ENCODE results near the gene CRELD2.

CRELD2 gene

DNA sequence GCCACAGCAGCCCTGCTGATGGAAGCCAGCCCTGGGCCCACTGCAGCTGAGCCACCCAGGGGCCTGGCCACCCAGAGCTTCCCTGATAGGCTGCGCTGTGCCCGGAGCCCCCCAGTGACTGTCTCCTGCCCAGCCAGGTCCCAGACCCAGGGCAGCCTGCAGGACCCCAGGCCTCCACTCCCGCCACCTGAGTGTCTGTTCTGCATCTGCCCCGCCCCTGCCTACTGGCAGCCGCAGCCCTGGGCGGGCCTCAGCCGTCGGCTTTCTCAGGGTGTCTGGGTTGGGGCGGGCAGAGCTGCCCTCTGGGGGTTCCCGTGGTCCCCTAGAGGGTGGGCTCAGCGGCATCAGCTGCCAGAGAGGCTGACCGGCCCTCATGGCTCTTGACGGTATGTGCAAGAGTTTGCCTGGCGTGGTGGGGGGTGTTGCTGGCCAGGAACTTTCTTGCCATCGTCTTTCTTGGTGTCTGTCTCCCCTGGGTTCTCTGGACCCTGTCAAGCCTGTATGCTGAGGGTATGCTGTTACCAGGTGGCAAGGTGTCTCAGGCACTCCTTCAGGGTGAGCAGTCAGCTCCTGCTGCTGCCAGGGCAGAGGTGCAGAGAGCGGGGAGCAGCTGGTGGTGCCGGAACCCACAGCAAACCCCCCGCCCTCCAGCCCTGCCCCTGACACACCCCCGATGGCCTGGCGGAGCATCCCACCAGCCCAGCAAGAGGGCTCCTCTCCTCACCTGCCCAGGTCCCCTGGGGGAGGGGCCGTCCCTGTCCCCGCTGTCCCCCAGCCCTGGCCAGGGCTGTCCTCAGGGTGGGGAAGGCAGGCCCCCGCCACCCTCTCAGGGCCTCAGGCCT is 29.9 kb downstream of the CRELD2 start:
- DNase-seq: no peak

GRCh38 chr22:49948958-49949913 is 30.8 kb downstream of the CRELD2 start:
- DNase-seq: no peak

DNA sequence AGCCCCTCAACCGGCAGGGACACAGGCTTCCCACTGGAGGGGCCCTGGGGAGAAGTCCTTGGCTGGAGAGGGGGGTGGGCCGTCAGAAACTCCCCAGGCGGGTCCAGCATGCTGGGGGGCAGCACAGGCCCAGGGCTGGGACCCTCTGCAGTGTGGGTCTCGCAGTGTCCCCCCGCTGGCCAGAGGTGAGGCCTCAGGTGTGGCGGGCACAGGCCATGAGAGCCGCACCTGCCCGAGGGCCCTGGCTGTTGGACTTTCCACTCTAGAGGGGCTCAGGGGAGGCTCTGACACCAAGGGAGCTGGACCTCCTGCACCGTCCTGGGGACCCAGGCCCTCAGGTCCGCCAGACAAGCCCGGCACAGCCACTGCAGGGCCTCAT is 31.5 kb downstream of the CRELD2 start:
- no peak for DNase-seq

- DNase-seq: no peak
Observed at GRCh38 chr22:49950396-49950994, 32.1 kb downstream of the CRELD2 start.

DNA sequence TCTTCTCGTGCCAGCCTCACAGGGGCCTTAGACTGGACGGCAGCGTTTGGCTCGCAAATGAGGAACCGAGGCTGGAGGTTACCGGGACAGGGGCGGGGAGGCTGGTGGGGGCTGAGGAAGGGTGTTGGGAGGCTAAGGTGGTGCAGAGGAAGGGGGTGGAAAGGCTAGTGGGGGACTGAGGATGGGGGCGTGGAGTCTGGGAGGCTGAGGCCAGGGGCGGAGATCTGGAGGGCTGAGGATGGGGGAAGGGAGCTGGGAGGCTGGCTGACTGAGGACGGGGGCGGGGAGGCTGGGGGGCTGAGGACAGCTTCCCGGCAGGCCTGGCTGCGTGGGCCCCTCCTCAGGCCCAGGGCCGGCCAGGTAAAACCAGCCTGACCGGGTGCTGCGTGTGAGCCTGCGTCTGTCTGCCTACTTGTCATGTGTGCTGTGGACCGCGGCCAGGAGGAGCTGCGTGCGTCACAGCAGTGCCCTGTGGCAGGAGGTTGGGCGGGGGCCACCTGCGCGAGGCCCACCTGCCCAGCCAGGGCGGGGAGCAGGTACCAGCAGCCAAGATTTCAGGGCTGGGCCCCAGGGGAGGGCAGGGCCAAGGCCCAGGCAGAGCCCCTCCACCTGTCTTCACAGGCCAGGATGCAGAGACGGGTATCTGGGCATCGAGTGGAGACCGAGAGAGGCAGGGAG is 32.7 kb downstream of the CRELD2 start:
- no peak for DNase-seq

- no peak for DNase-seq
Observed at GRCh38 chr22:49951678-49951985, 33.2 kb downstream of the CRELD2 start.

DNA sequence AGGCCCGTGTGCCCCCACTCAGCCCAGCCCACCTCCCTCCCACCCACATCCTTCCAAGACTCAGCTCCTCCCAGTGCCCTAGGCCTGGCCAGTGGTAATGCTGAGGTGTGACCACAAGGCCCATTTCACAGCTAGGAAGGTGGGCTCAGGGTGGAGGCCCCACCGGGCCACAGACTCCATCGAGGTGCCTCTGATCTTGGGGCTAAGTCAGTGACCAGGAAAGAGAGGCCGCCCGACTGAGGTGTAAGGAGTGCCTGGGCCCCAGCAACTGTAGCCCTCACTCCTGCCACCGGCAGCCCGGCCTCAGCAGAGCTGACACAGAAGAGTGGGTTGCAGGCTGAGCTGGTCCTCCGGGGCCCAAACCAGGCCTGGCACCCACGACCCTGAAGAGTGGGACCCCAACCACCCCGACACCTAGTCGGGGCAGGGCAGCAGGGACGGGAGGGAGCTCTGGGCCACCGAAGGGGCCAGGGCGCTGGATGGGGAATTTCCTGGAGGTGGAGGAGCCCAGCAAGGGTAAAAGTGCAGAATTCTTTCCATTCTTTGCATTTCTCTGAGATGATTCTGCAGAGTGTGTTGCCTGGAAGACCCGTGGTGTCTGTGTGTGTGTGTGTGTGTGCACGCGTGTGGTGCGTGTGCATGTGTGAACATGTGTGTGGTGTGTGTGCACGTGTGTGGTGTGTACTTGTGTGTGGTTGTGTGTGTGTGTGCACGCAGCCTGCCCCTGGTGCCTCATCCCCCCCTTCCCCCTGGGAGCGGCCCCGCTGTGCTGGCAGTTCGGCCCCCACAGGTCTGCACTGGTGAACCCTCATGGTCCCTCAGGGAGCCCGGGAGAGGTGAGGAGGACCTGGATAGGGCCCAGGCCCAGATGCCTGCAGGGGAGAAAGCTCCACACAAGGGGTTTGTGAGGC is 33.8 kb downstream of the CRELD2 start:
- no peak for DNase-seq

DNA sequence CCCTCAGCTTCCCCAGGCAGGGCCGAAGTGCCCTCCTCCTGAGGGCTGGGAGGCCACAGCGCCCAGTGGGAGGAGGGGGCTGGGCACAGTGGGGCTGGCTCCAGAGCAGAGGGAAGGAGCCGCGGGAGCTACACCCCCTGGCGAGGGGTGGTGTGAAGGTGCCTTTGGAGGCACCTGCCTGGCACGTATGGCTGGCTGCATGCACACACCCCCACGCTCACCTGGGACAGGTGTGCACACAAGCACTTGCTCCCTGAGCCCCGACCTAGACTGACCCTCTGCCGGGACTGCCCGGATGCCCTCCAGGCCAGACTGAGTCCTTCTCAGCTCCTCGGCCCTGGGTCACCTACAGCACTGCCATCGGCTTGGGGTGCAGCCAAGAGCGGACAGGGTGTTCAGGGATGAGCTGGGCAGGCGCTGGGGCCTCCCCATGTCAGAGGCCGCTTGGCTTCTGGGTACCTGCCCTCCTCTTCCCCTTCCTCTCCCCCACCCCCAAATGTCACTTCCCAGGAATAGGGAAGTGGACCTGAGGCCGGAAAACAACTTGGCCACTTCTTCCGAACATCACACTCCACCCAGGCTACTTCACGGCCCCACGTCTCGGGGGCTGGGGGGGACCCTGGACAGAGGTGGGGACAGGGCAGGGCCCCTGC is 34.7 kb downstream of the CRELD2 start:
- DNase-seq: no peak

DNA sequence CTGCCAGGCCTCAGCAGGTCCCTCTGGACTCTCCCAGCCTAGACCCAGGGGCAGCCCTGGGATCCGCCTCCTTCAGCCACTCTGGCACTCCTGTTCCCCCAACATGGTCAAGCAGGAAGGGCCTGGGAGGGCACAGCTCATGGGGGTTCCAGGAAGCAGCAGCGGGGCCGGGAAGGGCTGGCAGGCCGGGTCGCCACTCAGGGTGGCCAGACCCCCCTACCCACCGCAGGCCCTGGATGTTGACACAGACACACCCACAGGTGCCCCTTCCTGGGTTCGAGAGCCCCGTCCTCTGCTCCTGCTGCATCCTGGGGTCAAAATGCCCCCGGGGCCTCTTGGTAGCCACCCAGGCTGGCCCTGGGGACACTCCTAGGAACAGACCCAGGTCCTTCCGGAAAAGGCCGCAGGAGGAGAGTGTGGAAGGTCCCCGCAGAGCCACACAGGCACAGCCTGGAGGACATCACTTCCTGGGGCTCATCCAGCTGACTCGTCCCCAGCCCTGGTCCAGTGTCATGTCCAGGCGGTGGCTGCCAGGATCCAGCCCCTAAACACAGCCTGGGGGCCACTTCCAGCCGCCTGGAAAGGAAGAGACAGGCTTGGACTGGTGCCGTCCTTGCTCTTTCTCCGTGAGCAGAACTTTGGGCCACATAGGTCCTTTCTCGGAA is 35.4 kb downstream of the CRELD2 start:
- no peak for DNase-seq

- DNase-seq: no peak
Observed at GRCh38 chr22:49954354-49954753, 35.9 kb downstream of the CRELD2 start.

DNA sequence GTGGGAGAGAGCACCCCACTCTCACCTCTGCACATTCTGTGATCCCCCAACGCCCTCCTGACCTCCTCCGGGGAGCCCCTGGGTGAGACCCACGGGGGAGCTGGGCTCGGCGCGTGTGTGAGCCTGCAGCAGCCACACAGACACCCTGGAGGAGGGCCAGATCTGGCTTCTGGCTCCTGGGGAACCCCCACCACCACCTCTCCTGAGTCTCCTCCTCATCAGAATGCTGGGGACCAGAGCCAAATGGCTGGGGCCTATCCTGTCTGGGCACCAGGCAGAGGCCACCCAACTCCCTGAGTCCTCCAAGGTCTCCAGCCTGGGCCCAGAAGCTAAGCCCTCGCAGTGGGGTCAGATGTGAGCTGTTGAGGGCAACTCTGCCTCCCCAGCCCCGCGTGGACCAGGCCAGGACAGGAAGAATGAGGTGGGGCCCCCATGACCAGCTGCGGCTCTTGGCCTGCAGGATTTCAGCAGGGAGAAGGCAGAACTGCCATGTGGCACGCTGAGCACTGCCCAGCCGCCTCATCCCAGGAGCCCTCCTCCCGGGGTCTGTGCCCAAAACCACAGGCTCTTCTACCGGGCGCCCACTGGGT is 36.7 kb downstream of the CRELD2 start:
- no peak for DNase-seq

DNA sequence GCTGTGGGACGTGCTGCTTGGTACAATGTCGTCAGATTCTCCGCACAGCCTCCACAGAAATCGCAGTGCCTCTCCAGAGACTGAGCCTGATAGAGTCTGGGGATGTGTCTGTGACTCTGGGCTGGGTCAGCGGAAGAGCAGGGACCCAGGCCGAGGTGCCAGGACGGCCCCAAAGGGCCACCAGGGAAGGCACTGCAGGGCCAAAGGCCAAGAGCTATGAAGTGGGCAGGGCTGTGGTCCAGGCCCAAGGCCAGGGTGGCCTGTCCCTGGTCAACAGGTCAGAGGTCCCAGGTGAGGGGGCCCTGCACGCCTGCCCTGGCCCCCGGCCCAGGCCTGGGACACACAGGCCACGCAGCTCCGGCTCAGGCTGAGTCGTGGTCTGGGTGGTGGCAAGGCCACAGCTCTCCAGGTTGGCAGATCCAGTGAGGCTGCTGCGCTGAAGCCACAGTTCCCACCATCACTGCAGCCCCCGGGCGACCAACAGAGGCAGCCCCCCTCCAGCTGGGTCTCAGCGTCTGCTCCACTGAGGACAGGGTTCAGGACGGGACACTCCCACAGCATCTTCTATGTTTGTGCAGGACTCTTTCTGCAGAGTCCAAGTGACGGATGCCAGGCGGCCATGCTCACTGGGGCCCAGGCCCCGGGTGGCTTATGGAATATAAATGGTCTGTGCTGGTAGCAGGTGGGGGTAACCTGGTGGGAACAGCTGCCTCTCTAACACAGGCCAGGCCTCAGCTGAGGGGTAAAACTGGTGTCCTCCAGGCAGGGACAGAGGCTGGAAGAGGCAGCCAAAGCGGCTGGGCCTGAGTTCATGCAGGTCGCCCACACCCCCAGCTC is 37.4 kb downstream of the CRELD2 start:
- no peak for DNase-seq

DNA sequence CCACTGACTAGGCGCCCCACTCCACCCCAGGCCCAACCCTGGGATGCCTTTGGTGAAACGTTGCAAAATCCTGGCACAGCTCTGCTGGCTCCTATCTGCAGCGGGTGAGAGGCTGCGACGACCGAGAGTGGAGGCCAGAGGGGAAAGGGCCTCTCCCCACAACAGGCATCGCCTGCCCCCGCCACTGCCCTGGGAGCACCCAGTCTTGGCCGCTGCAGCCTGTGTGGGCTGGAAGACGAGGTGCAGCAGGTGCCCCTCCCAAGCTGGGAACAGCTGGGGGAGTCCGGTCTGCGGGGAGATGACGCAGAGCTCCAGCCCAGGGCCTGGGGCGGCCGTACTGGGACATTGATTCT is 38.0 kb downstream of the CRELD2 start:
- DNase-seq: no peak

- no peak for DNase-seq
Observed at GRCh38 chr22:49956914-49957825, 38.7 kb downstream of the CRELD2 start.

GRCh38 chr22:49957826-49958365 is 39.5 kb downstream of the CRELD2 start:
- DNase-seq: no peak

GRCh38 chr22:49958366-49958921 is 40.0 kb downstream of the CRELD2 start:
- no peak for DNase-seq

- DNase-seq: no peak
Observed at GRCh38 chr22:49958931-49959781, 40.7 kb downstream of the CRELD2 start.

All from CD4-positive, alpha-beta T cell treated with Interleukin-1 beta for 1 hour (primary cell).